ENCODE measurements around the gene TAF11L5.
"Not testable (repeated sequence)": the region's sequence is repeated elsewhere in the genome, so short reads cannot be mapped to it uniquely, and the experiment has no call there.

GRCh38 chr5:17528369-17528768, 3.3 kb downstream of the TAF11L5 start, which contains the start of gene TAF11L6:
- not testable (repeated sequence) for TF ChIP-seq ZFP3 (CRISPR knock-in tag; IDR thresholded peaks at IDR 0.05); ZNF8 (CRISPR knock-in tag; IDR thresholded peaks at IDR 0.05); ESRRG (CRISPR knock-in tag; IDR thresholded peaks at IDR 0.05); POU6F1 (CRISPR knock-in tag; IDR thresholded peaks at IDR 0.05; ENCODE audit: borderline replicate concordance, low read depth); CSDC2 (CRISPR knock-in tag; IDR thresholded peaks at IDR 0.05); ZFP30 (CRISPR knock-in tag; IDR thresholded peaks at IDR 0.05); PPARA (CRISPR knock-in tag; IDR thresholded peaks at IDR 0.05; ENCODE audit: borderline replicate concordance); RARB (CRISPR knock-in tag; IDR thresholded peaks at IDR 0.05); PATZ1 (CRISPR knock-in tag; IDR thresholded peaks at IDR 0.05; ENCODE audit: borderline replicate concordance); SNAI2 (CRISPR knock-in tag; IDR thresholded peaks at IDR 0.05); ZC3H10 (CRISPR knock-in tag; IDR thresholded peaks at IDR 0.05); TOX (CRISPR knock-in tag; IDR thresholded peaks at IDR 0.05; ENCODE audit: borderline replicate concordance); ZNF70 (CRISPR knock-in tag; IDR thresholded peaks at IDR 0.05); CSRNP3 (CRISPR knock-in tag; IDR thresholded peaks at IDR 0.05)
